Measurements from ENCODE around the gene RIOX2. TPM values are rescaled to one million over a fixed set of nuclear protein-coding genes. Genes with fewer than 3 reads are reported as not detected.

The RIOX2 gene
- total RNA-seq, 1 donor: 12.1 TPM

Other genes starting within 250 kb of the RIOX2 start
- gene ARL6, start 207.7 kb downstream of the RIOX2 start, total RNA-seq: 1.4 TPM
- 5.6 TPM for gene CRYBG3, start 150.4 kb downstream of the RIOX2 start, total RNA-seq
- under 0.01 TPM for gene GABRR3, start 62.9 kb upstream of the RIOX2 start, total RNA-seq
- gene OR5AC2, start 114.7 kb upstream of the RIOX2 start, total RNA-seq: not detected
- not detected for gene OR5H1, start 158.3 kb upstream of the RIOX2 start, total RNA-seq
- not detected for gene OR5H14, start 175.0 kb upstream of the RIOX2 start, total RNA-seq
- not detected for gene OR5H15, start 194.3 kb upstream of the RIOX2 start, total RNA-seq